PC-3 (cell line): ENCODE results near the gene PACS1. TPM values are rescaled to one million over a fixed set of nuclear protein-coding genes. Genes with fewer than 3 reads are reported as not detected.

ENCODE experiments used
- ATAC-seq: fragments of 200-7000 bp; cut with Tn5 transposase; 2 replicates; pipeline ENCODE4 v1.9.1; 2020; ENCODE audit warnings: mild to moderate bottlenecking, moderate library complexity
- BruUV-seq: library from RNA; stranded (reverse); fragments of 400-500 nt; replicated peaks from 2 replicates; lab custom pipeline; 2021; lab: Mats Ljungman, UMichigan
- CTCF ChIA-PET: fragments of 300-600 bp; sonication (Branson Sonifier 250); formaldehyde crosslinking; loops from one replicate; lab custom pipeline; 2022; ENCODE audit warnings: antibody characterized with exemption; lab: Charles Lee
- POLR2A ChIA-PET: fragments of 300-600 bp; sonication (Branson Sonifier 250); formaldehyde crosslinking; loops from one replicate; lab custom pipeline; 2022; ENCODE audit warnings: antibody characterized with exemption; ENCODE audit not compliant: unreplicated experiment; lab: Charles Lee
- DNase-seq: peaks from one replicate; pipeline ENCODE4 v3.0.0-alpha.2; 2015
- H2AFZ ChIP-seq: fragments of 300-600 bp; sonication (generic); 2 replicates; pipeline ENCODE4 v1.6.0; 2016; ENCODE audit warnings: antibody characterized with exemption, low read length
- H3F3A ChIP-seq: fragments of 300-600 bp; sonication (generic); one replicate; pipeline ENCODE4 v1.6.0; 2017; ENCODE audit warnings: antibody characterized with exemption, low read length, control low read depth, mild to moderate bottlenecking; ENCODE audit not compliant: unreplicated experiment
- H3K27ac ChIP-seq: fragments of 300-600 bp; sonication (generic); 2 replicates; pipeline ENCODE4 v1.5.1; 2016; ENCODE audit warnings: mild to moderate bottlenecking, low read length
- H3K27me3 ChIP-seq: fragments of 300-600 bp; sonication (generic); 2 replicates; pipeline ENCODE4 v1.6.1; 2016; ENCODE audit warnings: low read length, mixed read lengths
- H3K36me3 ChIP-seq: fragments of 300-600 bp; sonication (generic); 2 replicates; pipeline ENCODE4 v1.6.1; 2016; ENCODE audit warnings: low read depth, mixed run types, low read length, mixed read lengths
- H3K4me1 ChIP-seq: fragments of 300-600 bp; sonication (generic); 2 replicates; pipeline ENCODE4 v1.5.1; 2016; ENCODE audit warnings: low read length; ENCODE audit not compliant: insufficient read depth
- H3K4me2 ChIP-seq: fragments of 300-600 bp; sonication (generic); 2 replicates; pipeline ENCODE4 v1.6.0; 2016; ENCODE audit warnings: low read length
- H3K4me3 ChIP-seq: fragments of 300-600 bp; sonication (generic); 2 replicates; pipeline ENCODE4 v1.5.1; 2016; ENCODE audit warnings: mild to moderate bottlenecking, low read length, mixed read lengths
- H3K79me2 ChIP-seq: fragments of 300-600 bp; sonication (generic); 2 replicates; pipeline ENCODE4 v1.6.1; 2017; ENCODE audit warnings: low read length, mixed read lengths
- H3K9ac ChIP-seq: fragments of 300-600 bp; sonication (generic); 2 replicates; pipeline ENCODE4 v1.6.0; 2016; ENCODE audit warnings: mild to moderate bottlenecking, low read length
- H3K9me2 ChIP-seq: fragments of 300-600 bp; sonication (generic); replicated peaks from 2 replicates; pipeline ENCODE4 v1.6.1; 2016; ENCODE audit warnings: mixed run types, low read length, mixed read lengths
- H3K9me3 ChIP-seq: fragments of 300-600 bp; sonication (generic); 2 replicates; pipeline ENCODE4 v1.6.1; 2016; ENCODE audit warnings: low read length, mixed read lengths
- H4K20me1 ChIP-seq: fragments of 300-600 bp; sonication (generic); 2 replicates; pipeline ENCODE4 v1.6.1; 2016; ENCODE audit warnings: low read length, mixed read lengths
- EZH2 ChIP-seq: fragments of 300-600 bp; sonication (generic); IDR thresholded peaks from one replicate; pipeline ENCODE4 v1.6.1; 2017; ENCODE audit warnings: antibody characterized with exemption, mild to moderate bottlenecking, low read length; ENCODE audit not compliant: unreplicated experiment
- EZH2phosphoT487 ChIP-seq: fragments of 300-600 bp; sonication (generic); IDR thresholded peaks from 2 replicates; pipeline ENCODE4 v1.6.1; 2018; ENCODE audit warnings: mild to moderate bottlenecking, antibody characterized with exemption, low read length, borderline replicate concordance
- intact Hi-C: fragments of 100-400 bp; cut with micrococcal nuclease; formaldehyde crosslinking; loops from 2 replicates; pipeline ENCODE4 v1.9.0; 2023
- total RNA-seq: library from RNA; depleted of rRNA; stranded (reverse); fragments of >200 nt; gene quantifications from 2 replicates; pipeline ENCODE4 v1.2.3, GENCODE V29; 2014
- TF ChIP-seq, protein P1 (sequence below): fragments of 300-600 bp; sonication (generic); conservative IDR thresholded peaks from 2 replicates; pipeline ENCODE4 v1.5.1; 2017; ENCODE audit warnings: antibody characterized with exemption, low read depth, mild to moderate bottlenecking, low read length

PACS1 gene
- total RNA-seq, 1 experiment from 2014 or later = 28.7 TPM

DNA sequence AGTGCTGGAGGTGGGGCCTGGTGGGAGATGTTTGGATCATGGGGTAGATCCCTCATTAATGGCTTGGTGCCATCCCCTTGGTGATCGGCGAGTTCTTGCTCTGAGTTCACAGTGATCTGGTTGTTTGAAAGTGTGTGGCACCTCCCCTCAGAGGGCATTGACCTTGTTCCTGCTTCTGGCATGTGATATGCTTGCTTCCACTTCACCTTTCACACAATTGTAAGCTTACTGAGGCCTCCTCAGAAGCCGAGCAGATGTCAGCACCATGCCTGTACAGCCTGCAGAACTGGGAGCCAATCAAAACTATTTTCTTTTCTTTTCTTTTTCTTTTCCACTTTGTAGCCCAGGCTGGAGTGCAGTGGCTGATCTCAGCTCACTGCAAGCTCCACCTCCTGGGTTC is 32.7 kb upstream of the PACS1 start:
- CTCF ChIA-PET = no interaction called here
- no peak overlapping the region for H3K9ac ChIP-seq
- ATAC-seq (no peak), DNase-seq (no peak)
- no peaks in the 10 kb centered on the region for H4K20me1 ChIP-seq
- no peaks in the 10 kb centered on the region for H3K79me2 ChIP-seq
- H3K36me3 ChIP-seq = no peaks in the 10 kb centered on the region
- H3K4me2 ChIP-seq = no peak overlapping the region
- TF ChIP-seq, protein P1, sequence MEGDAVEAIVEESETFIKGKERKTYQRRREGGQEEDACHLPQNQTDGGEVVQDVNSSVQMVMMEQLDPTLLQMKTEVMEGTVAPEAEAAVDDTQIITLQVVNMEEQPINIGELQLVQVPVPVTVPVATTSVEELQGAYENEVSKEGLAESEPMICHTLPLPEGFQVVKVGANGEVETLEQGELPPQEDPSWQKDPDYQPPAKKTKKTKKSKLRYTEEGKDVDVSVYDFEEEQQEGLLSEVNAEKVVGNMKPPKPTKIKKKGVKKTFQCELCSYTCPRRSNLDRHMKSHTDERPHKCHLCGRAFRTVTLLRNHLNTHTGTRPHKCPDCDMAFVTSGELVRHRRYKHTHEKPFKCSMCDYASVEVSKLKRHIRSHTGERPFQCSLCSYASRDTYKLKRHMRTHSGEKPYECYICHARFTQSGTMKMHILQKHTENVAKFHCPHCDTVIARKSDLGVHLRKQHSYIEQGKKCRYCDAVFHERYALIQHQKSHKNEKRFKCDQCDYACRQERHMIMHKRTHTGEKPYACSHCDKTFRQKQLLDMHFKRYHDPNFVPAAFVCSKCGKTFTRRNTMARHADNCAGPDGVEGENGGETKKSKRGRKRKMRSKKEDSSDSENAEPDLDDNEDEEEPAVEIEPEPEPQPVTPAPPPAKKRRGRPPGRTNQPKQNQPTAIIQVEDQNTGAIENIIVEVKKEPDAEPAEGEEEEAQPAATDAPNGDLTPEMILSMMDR = no peak
- no peak for TF ChIP-seq EZH2phosphoT487
- no peak for TF ChIP-seq EZH2
- POLR2A ChIA-PET = no interaction called here
- H3K9me2 ChIP-seq = no peaks in the 10 kb centered on the region
- H3K9me3 ChIP-seq = no peaks in the 10 kb centered on the region
- H3K4me1 ChIP-seq = no peaks in the 10 kb centered on the region
- H2AFZ ChIP-seq = no peak overlapping the region
- no peak overlapping the region for H3K4me3 ChIP-seq
- no peaks in the 10 kb centered on the region for H3K27me3 ChIP-seq
- no peak overlapping the region for H3K27ac ChIP-seq
- no peaks in the 10 kb centered on the region for H3F3A ChIP-seq
- no TSS peak for BruUV-seq
- intact Hi-C loops = no loop called here

DNA sequence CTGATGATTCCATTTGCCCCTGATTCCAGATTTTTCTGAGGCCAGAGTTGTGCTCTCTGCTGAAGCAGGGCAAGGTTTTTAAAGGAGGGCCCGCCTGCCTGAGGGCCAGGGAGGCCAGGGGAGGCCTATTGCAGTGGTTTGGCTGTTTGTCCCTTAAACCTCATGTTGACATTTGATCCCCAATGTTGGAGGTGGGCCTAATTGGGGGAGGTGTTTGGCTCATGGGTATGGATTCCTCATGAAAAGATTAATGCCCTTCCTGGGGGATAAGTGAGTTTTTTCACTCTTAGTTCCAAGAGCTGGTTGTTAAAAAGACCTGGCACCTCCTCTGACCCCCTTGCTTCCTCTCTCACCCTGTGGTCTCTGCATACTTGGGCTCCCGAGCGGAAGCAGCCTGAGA is 30.3 kb upstream of the PACS1 start:
- ChIA-PET CTCF (no interaction called here), POLR2A (no interaction called here)
- H3K9ac ChIP-seq = no peak overlapping the region
- H3K4me1 ChIP-seq = no peaks in the 10 kb centered on the region
- no peaks in the 10 kb centered on the region for H3K79me2 ChIP-seq
- no peaks in the 10 kb centered on the region for H4K20me1 ChIP-seq
- intact Hi-C loops = no loop called here
- H3K4me2 ChIP-seq = no peak overlapping the region
- H3K27ac ChIP-seq = no peak overlapping the region
- H3K9me3 ChIP-seq = no peaks in the 10 kb centered on the region
- BruUV-seq = no TSS peak
- no peaks in the 10 kb centered on the region for H3F3A ChIP-seq
- no peaks in the 10 kb centered on the region for H3K27me3 ChIP-seq
- no peak overlapping the region for H2AFZ ChIP-seq
- DNase-seq (no peak), ATAC-seq (no peak)
- TF ChIP-seq EZH2phosphoT487 = no peak
- TF ChIP-seq, protein P1 = no peak
- TF ChIP-seq EZH2 = no peak
- no peaks in the 10 kb centered on the region for H3K9me2 ChIP-seq
- H3K4me3 ChIP-seq = no peak overlapping the region
- no peaks in the 10 kb centered on the region for H3K36me3 ChIP-seq

DNA sequence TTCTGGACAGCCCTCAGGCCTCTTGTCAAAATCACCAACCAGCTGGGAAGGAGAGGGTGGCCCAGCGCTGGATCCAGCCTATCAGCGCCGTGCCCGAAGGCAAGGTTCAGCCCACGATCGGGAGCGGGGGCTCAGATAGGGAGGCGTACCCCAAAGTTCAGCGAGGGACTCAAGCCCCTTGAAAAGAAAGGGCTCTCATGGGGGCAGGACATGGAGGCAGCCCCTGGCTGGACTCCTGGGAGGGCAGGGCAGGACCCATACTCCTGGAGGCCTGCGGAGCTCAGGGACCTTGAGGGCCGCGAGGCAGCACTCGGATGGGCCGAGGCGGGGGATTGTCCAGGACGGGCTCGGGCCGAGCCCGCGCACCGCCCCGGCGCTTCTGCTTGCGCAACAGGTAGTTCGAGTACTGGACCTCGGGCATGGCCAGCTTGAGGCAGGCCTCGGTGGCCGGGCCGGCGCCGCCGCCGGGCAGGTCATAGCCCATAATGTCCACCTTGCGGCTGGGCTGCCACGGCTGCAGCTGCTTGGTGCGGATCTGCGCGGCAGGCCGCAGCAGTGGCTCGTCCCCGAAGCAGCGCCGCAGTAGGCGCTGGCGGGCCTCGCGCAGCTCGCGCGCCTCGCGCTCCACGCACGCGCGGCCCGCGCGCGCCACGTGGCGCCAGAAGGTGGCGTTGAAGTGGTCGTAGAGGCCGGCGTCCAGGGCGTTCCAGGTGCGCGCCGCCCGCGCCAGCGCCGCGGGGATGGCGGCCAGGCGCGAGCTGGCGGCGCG is 27.7 kb upstream of the PACS1 start:
- no peak overlapping the region for H3K4me2 ChIP-seq
- no peak for ATAC-seq
- H2AFZ ChIP-seq = no peak overlapping the region
- ChIA-PET POLR2A (no interaction called here), CTCF (no interaction called here)
- no TSS peak for BruUV-seq
- intact Hi-C loops = no loop called here
- no peaks in the 10 kb centered on the region for H3K4me1 ChIP-seq
- H3K79me2 ChIP-seq = no peaks in the 10 kb centered on the region
- H3K4me3 ChIP-seq = no peak overlapping the region
- no peaks in the 10 kb centered on the region for H4K20me1 ChIP-seq
- H3K9ac ChIP-seq = no peak overlapping the region
- no peaks in the 10 kb centered on the region for H3F3A ChIP-seq
- no peaks in the 10 kb centered on the region for H3K9me2 ChIP-seq
- H3K36me3 ChIP-seq = no peaks in the 10 kb centered on the region
- H3K27me3 ChIP-seq = no peaks in the 10 kb centered on the region
- no peak for DNase-seq
- H3K27ac ChIP-seq = no peak overlapping the region
- TF ChIP-seq, protein P1 = no peak
- TF ChIP-seq EZH2 (no peak), EZH2phosphoT487 (no peak)
- H3K9me3 ChIP-seq = no peaks in the 10 kb centered on the region
